ENCODE data around the gene WASHC2A.
"Not testable (repeated sequence)": the region's sequence is repeated elsewhere in the genome, so short reads cannot be mapped to it uniquely, and the experiment has no call there.

GRCh38 chr10:50132322-50132721 lies 64.6 kb downstream of the WASHC2A start:
- TF ChIP-seq CTCF (IDR thresholded peaks at IDR 0.05; ENCODE audit: borderline replicate concordance, extremely low read depth, low read length, poor library complexity, severe bottlenecking); EZH2 (IDR thresholded peaks at IDR 0.05; ENCODE audit: borderline replicate concordance, low read depth, low read length, severe bottlenecking): not testable (repeated sequence)

All from DND-41 (cell line).